NCI-H128 (cell line): ENCODE data around the gene DEFB124.
A peak's percentile ranks its signal among the peaks of the same experiment; 100 is the strongest.
"Not testable (repeated sequence)": the region's sequence is repeated elsewhere in the genome, so short reads cannot be mapped to it uniquely, and the experiment has no call there.

Source experiments
- DNase-seq: peaks from one replicate; lab custom pipeline; 2025; ENCODE audit not compliant: unreplicated experiment; lab: John Stamatoyannopoulos, UW

Gene DEFB124

GRCh38 chr20:31474758-31475427 is at the start of gene DEFB124, which contains the start of gene REM1:
Gene DEFB124 (minus strand): TSS chr20:31475127. CDS start chr20:31473013, 2,114 bp downstream.
Gene REM1 (plus strand): TSS chr20:31475288. CDS start chr20:31476446, 1,158 bp downstream.
- no peak for DNase-seq

GRCh38 chr20:31523361-31524283 is 48.7 kb upstream of the DEFB124 start:
- no peak for DNase-seq

GRCh38 chr20:31522731-31523130 is 47.8 kb upstream of the DEFB124 start:
- DNase-seq: no peak

GRCh38 chr20:31521267-31521666 is 46.3 kb upstream of the DEFB124 start:
- DNase-seq: not testable (repeated sequence)

- no peak for DNase-seq
These were observed 42.4 kb upstream of the DEFB124 start for GRCh38 chr20:31517373-31517772.

GRCh38 chr20:31516651-31517050 is 41.7 kb upstream of the DEFB124 start:
- DNase-seq: no peak

GRCh38 chr20:31516166-31516565 is 41.2 kb upstream of the DEFB124 start:
- no peak for DNase-seq

- no peak for DNase-seq
These were observed 40.8 kb upstream of the DEFB124 start for GRCh38 chr20:31515775-31516107.

- DNase-seq: no peak
These were observed 40.3 kb upstream of the DEFB124 start for GRCh38 chr20:31515072-31515774.

GRCh38 chr20:31514154-31515071 is 39.5 kb upstream of the DEFB124 start, which contains the start of gene HM13:
Gene HM13 (plus strand): TSS chr20:31514442. CDS start chr20:31514552, 110 bp downstream.
- DNase-seq: peak; percentile 76

GRCh38 chr20:31508517-31509244 is 33.8 kb upstream of the DEFB124 start:
- no peak for DNase-seq

GRCh38 chr20:31505903-31506302 is 31.0 kb upstream of the DEFB124 start:
- no peak for DNase-seq

- DNase-seq: peak; percentile 47
These were observed 28.2 kb upstream of the DEFB124 start for GRCh38 chr20:31502884-31503673.

- DNase-seq: no peak
These were observed 25.6 kb upstream of the DEFB124 start for GRCh38 chr20:31500527-31500926.

GRCh38 chr20:31497838-31498540 is 23.1 kb upstream of the DEFB124 start:
- DNase-seq: no peak

- no peak for DNase-seq
These were observed 21.9 kb upstream of the DEFB124 start for GRCh38 chr20:31496761-31497295.

- DNase-seq: no peak
These were observed 19.2 kb upstream of the DEFB124 start for GRCh38 chr20:31494131-31494530.

- DNase-seq: no peak
These were observed 15.8 kb upstream of the DEFB124 start for GRCh38 chr20:31490752-31491151.
